Neural progenitor cell (in vitro differentiated cells): Measurements from ENCODE around the gene CHRNA7.

ENCODE experiments used
- EZH2 ChIP-seq: fragments of 200-600 bp; sonication (generic); IDR thresholded peaks from 2 replicates; pipeline ENCODE4 v1.6.1; 2017; ENCODE audit warnings: antibody characterized with exemption, mild to moderate bottlenecking, moderate library complexity
- EZH2phosphoT487 ChIP-seq: fragments of 200-600 bp; sonication (generic); IDR thresholded peaks from 2 replicates; pipeline ENCODE4 v1.6.1; 2017; ENCODE audit warnings: antibody characterized with exemption
- TF ChIP-seq, protein P1 (sequence below): fragments of 200-600 bp; sonication (generic); IDR thresholded peaks from 2 replicates; pipeline ENCODE4 v1.5.1; 2017; ENCODE audit warnings: antibody characterized with exemption, mild to moderate bottlenecking

DNA sequence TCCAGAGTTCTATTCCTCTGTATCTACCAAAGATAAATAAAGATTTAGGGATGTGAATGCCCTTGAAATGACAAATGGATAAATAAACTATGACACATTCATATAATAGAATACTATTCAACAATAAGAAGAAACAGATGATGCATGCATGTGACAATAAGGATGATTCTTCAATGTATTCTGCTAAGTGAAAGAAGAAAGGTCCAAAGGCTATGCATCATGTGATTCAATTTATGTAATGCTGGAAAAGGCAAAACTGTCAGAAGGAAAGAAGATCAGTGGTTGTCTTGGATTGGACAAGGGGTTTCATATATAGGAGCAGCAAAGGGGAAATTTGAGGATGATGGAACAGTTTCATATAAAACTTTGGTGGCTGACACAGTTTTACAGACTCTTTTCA is 32.6 kb upstream of the CHRNA7 start:
- TF ChIP-seq, protein P1, sequence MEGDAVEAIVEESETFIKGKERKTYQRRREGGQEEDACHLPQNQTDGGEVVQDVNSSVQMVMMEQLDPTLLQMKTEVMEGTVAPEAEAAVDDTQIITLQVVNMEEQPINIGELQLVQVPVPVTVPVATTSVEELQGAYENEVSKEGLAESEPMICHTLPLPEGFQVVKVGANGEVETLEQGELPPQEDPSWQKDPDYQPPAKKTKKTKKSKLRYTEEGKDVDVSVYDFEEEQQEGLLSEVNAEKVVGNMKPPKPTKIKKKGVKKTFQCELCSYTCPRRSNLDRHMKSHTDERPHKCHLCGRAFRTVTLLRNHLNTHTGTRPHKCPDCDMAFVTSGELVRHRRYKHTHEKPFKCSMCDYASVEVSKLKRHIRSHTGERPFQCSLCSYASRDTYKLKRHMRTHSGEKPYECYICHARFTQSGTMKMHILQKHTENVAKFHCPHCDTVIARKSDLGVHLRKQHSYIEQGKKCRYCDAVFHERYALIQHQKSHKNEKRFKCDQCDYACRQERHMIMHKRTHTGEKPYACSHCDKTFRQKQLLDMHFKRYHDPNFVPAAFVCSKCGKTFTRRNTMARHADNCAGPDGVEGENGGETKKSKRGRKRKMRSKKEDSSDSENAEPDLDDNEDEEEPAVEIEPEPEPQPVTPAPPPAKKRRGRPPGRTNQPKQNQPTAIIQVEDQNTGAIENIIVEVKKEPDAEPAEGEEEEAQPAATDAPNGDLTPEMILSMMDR: no peak
- TF ChIP-seq EZH2 (no peak), EZH2phosphoT487 (no peak)
